ENCODE measurements around the gene KIAA0040.

Gene KIAA0040

DNA sequence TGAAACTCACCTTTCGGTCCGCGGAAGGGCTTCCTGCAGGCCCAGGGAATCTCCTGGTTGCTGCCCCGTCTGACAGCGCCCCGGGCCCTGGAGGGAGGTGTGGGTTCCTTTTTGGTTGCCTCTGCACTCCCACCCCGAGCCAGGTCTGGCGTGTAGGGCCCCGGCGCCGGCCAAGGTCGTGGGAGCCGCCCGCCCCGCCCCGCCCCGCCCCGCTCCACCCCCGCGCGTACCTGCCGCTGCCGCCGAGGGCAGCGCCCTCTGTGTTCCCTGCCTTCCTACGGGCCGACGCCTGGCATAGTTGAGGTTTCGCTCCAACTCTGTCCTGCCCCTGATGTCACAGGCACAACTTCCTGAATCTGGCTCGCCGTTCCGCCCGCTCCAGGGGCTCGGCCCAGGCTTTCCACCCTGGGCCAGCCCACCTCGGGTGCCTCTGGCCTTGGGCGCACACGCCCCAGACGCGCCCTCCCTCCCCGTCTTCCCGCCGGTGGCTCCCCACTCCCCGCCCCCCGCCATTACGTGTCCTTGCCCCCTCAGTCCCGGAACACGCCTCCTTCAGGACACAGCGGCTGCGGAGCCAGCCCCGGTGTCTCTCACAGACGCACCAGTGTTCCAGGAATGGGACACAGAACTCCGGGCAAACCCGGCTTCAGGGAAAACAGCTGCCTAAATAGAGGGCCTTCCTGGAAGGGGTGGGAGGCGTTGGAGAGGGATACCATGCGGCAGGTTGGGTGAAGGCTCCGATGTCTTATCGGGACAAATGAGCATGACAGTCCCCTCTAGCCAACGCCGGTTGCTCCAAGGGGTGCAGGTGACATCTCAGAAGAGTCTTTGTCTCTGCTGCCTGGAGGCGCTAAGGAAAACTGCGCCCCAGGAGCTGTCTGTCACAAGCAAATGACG, at the start of gene KIAA0040:
Gene KIAA0040, minus strand, starts transcription at position 147 of the 897 bp plus-strand sequence. CDS start 31,763 bp downstream, outside the sequence.
- peak; percentile 31 to 66 for DNase-seq (ENCODE audit: low read depth in 2 of 2)

DNA sequence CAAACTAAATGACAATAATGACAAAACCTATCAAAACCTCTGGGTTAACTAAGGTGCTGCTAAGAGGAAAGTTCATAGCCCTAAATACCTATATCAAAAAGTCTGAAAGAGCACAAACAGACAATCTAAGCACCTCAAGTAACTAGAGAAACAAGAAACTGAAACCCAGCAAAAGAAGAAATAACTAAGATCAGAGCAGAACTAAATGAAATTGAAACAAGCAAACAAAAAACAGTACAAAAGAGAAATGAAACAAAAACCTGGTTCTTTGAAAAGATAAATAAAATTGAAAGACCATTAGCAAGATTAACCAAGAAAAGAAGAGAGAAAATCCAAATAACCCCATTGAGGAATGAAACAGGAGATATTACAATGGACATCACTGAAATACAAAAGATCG, 44.8 kb upstream of the KIAA0040 start:
- no peak for DNase-seq (ENCODE audit: low read depth in 2 of 2)

DNA sequence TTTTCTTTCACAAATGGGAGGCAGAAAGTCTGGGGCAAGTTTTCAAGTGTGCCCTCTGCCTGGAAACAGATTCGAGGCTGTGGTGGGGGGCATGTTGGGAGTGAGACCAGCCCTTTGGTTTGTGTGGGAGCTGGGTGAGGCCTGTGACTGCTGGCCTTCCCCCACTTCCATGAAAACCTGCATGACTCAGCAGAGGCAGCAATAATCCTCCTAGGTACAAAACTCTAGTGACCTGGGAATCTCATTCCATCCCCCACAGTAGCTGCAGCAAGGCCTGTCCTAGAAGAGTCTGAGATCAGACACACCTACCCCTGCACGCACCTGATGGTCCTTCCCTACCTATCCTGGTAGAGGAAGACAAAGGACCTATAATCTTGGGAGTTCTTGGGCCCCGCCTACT, 42.1 kb upstream of the KIAA0040 start:
- no peak for DNase-seq (ENCODE audit: low read depth in 2 of 2)

DNA sequence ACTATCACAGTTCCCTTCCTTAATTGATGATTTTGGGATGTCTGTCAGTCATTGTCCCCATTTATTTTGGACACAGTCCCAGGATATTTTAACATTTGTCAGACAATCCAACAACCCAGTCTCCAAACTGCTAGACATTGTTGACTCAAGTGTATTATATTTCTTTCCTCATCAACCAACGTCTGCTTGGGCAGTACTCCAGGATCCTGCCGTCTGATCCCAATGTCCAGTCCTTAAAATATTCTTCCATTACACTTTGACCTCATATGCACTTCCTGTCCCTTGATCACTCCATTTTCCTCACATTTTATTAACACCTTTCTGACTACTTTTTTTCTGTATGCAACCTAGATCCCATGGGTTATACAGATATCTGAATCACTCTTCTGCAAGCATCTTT, 39.8 kb upstream of the KIAA0040 start:
- no peak for DNase-seq (ENCODE audit: low read depth in 2 of 2)

DNA sequence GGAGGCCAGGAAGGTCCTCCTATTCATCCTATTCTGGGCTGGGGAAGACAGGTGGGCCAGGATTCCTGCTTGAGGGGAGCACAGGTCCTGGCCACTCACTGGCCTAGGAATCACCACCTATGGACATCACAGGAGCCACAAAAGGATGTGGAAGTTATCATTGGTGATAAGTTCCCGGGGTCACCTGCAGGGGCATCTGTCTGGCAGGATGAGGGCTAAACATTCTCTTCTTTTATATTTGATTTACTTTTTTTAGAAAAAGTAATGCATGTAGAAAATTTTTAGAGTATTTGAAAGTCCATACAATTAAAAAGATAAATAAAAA, 33.2 kb upstream of the KIAA0040 start:
- no peak for DNase-seq (ENCODE audit: low read depth in 2 of 2)

DNA sequence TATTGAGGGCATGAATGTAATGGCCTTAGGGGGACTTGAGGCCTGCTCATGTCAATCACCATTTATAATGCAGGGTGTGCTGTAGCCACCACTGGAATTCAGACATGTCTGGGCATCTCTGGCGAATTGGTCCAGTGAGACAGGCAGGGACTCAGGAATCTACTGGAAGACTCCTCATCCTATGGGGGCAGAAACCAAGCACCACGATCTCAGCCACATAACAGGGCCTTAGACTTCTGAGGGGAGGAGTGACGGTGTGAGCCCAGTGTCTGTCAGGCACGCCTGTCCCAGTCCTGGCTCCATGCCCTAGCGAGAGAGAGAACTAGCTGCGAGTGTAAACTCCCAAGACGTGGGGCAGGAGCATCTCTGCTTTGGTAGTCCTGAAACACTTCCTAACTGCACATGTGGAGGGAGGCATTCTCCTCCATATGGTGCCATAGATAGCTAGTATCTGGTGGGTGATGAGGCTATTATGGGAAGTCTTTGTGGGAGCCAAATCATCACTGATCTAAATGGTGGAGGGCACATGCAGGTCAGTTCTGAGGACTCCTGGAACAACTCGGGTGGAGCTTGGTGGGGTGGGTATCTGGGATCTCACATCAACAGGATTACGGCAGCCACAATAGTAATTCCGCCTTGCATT, 29.8 kb upstream of the KIAA0040 start:
- DNase-seq (ENCODE audit: low read depth in 2 of 2), result no peak

DNA sequence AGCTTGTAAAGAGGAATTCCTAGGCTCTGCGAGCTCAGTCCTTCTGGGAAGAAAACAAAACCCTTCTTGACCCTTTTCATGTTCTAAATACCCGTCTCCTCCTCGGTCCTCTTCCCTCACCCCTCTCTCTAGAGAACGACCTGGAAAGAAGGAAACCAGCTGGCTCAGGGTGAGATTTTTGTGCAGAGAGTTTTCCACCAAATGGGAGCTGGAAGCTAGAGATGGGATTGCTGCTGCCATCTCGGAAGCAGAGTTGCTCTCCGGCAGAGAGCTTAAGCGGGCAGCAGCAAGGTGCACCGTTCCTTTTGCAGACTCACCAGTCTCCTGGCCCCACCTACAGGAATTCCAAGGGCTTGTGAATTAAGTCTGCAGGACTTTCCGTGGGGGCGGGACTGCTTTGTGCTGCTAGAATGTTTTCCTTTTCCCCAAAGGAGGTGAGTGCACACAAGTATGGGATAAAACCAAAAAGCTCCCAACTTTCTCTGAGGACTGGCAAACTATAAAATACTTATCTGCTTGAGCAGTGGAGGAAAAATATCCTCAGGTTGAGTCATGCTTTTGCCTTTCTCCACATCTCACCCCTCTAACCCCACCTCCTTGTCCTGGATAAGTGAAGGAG, 29.1 kb upstream of the KIAA0040 start:
- no peak for DNase-seq (ENCODE audit: low read depth in 2 of 2)

DNA sequence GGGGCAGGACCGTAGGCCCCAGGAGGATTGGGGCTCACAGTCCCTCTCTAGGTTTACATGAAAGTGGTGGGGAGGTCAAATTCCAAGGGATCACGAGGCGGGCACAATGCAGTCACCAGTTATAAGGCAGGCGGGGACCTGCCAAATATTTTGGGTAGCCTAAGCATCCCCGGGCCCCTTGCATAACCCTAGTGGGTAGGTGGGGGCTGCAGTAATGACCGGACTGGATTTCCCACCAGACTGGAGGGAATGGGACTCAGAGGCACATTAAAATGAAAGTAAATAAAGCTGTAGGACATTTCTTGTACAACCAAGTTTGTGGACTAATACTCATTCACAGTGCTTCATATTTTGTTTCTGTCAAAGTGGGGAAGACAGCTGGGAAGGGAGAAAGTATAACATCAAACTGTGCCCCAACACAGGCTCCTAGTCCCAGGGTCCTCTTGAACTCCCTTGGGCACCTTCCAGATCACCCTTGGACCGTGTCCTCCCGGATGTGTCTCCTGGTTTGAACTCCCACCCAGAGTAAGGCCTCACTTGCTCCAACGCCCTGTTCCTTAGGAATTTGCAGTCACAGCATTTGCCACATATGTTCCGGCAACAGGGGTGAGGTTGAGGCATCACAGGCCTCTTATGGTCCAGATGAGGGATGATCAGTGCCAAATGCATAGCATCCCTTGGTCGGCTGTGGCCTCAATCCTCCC, 28.4 kb upstream of the KIAA0040 start:
- no peak for DNase-seq (ENCODE audit: low read depth in 2 of 2)

DNA sequence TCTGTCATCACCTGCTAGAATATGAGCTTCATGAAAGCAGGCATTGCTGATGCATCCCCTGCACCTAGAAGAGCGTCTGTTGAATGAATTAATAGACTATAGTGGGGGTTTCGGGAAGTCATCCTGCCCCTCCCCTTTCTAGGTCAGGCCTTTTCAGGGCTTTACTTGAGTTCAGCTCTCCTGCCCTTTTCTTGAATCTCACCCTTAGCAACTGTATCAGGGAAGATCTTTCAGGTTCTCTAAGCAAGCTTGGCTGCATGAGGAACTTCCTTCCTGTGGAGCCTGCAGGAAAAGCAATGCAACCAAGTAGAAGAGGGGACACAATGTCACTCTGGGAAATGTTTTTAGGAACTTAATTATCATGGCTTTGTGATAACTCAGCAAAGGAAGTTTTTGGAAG, 27.2 kb upstream of the KIAA0040 start:
- no peak for DNase-seq (ENCODE audit: low read depth in 2 of 2)

DNA sequence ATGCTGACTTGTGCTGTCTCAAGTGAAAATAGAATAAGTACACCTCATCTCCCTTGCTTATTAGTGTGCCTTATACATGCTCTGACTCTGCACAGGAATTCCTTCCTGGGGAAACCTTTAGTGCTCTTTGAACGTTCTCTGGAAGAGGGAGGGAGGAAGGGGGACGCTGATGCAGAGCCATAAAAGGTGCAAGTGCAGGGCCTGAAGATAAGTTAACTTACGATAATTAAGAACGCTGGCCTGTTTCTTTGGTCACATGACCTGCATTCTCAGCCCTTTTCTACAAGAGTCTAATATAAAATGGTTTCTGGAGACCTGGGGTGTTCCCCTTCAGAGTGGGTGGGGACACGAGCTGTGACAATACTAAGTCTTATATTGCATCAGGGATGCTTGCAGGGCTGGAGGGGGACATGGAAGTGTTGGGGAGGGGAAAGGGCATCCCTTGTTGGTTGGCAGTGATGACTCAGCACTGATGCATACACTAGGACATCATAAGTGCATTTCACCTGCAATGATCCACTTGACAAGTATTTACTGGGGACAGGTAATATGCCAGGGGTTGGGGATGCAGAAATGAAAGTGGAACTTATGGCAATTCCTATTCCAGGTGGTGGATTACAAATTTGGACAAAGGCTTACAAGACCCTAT, 26.3 kb upstream of the KIAA0040 start:
- DNase-seq (ENCODE audit: low read depth in 2 of 2), result no peak

DNA sequence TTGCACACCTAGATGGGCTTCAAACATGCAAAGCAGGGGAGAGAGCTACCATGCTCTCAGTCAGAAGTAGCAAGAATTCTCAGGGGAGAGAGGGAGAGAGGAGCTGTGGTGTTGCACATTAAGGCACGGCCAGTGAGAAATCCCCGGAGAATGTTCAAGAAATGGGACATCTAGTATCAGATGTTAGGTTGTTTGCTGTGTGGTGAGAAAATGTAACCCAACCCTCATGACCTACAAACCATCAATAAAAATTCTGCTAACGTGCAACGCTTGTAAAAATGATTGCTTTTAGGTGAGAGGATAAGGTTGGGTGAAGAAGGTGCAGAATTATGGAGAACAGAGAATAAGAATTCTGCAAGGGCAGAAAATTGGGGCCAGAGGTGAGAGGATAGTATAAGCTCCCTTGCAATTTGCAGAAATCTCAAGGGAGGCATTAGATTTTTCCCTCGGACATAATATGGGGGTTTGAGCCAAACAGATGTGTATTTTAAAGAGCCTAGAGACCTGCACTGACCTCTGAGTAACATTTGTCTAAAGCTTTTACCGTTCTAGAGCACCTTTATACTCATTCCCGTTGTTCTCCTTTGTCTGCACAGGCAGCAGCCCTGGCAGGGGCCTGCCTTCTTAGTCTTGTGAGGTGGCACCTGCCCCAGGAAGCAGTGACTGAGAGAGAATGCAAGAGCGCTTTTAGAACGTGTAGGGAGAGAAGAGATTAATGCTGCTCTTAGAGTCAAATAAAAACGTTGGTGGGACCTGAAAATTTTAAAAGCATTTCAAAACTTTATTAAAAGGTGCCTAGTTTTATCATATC, 25.4 kb upstream of the KIAA0040 start:
- no peak for DNase-seq (ENCODE audit: low read depth in 2 of 2)

DNA sequence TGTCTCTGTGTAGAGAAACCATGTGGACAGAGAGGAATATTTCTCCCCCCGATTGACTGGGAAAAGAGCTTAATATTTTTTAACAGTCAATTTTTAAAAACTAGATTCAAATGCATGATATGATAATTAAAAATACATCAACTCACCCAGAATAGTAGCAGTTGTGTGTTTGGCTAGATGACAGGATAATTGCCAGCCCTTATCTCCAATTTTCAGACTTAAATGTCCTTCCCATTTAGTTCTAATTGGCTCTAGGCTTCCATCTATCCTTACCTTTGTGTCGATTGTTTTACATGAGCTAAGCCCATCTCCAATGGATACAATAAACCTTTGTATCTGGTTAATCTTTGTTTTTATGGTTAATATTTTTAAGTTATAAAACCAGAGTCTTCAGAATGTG, 23.9 kb upstream of the KIAA0040 start:
- DNase-seq (ENCODE audit: low read depth in 2 of 2), result no peak

DNA sequence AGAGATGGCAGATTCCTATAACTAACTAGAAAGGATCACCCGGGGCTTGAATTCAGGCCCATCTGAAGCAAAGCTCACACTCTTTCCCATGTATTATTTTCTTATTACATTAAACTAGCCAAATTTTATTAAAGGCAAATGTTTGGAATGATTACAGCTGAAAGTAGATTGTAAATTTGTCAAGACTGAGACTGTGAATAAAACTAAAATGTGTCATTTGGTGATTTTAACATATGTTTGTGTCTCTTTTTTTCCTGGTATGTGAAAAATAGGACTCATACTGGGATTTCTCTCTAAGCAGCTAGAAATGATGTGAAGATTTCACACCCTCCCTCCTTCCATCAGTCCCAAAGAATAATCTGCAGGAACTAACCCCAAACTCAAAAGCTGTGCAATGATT, 19.1 kb upstream of the KIAA0040 start:
- DNase-seq (ENCODE audit: low read depth in 2 of 2), result no peak

DNA sequence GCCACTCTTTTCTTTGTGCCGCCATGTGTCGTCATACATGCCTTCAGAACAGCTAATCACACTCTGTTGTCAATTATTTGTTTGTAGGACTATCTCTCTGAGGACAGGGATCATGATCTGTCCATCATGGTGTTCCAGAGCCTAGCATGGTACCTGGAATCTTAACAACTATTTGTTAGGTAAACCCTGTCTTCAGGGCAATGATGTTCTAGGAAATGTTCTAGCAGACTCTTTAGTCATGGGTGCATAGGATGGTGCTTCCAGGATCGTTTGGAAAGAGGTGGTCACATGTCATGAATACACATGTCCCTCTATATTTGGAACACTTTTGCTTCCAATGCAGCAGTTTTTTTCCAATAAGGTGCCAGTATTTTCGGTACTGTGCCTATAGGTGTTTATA, 18.2 kb upstream of the KIAA0040 start:
- DNase-seq (ENCODE audit: low read depth in 2 of 2), result no peak

DNA sequence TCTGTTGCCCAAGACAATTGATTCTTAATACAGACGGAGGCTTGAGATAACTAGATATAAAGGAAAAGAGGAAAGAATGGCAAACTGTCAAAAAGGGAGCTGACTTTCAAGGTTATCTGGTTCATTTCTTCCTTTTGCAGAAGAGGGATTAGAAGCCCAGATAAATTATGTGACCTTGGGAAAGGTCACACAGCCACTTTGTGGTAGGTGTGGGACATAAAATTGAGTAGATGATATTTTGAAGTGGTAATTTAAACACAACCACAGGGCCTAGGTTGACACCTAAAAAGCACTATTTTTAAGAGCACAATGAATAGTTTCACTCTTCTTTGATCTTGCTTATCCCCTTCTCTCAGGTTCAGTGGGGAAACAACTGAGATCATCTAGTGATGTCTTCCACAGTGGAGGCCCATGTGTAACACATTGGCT, 16.9 kb upstream of the KIAA0040 start:
- no peak for DNase-seq (ENCODE audit: low read depth in 2 of 2)

DNA sequence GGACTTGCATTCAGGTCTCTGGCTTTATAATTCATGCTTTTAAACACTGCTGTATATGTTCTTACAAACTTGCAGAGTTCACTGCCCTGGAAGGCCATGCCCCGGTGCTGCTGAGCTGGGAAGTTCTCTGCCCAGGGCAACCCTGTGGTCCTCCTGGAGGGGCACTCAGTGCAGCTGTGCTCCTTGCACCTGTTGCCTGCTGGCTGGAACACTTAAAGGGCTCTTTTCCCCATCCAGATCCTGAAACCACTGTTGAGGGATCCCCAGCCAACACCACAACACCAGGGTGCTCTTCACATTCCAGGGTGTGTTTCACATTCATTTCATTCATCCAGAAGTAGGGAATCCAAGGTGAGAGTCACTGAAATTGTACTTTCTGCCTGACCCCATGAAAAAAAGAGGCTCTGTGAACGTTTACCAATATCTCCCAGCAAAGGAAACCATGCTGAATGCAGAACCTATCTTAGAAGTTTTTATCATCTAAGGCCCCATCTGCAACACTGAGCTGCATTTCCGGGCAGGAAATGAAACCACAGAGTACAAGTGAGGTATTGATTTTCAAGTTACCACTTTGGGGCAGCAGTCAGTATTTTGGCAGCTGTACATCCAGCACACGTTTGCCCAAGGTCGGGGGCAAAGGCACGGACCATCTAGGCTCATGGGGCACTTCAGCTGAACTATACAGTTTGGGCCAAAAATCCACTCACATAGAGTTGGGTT, 16.4 kb upstream of the KIAA0040 start:
- DNase-seq (ENCODE audit: low read depth in 2 of 2), result no peak

DNA sequence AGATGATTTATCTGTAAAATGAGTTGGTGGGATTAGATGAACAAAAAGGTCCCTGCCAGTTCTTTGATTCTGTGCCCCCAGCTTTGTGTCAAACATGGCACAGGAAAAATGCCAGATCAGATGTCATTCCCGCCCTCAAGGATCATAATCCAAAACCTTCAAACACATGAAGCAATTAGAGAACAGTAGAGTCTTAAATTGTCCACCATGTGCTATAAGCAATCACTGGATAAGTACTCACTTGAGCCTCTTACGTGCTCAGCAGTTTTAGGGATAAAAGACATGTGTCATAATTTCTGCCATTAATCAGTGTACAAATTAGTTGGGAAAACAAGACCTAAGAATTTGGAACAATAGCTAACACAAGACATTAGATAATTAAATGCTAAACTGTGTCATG, 15.4 kb upstream of the KIAA0040 start:
- no peak for DNase-seq (ENCODE audit: low read depth in 2 of 2)

DNA sequence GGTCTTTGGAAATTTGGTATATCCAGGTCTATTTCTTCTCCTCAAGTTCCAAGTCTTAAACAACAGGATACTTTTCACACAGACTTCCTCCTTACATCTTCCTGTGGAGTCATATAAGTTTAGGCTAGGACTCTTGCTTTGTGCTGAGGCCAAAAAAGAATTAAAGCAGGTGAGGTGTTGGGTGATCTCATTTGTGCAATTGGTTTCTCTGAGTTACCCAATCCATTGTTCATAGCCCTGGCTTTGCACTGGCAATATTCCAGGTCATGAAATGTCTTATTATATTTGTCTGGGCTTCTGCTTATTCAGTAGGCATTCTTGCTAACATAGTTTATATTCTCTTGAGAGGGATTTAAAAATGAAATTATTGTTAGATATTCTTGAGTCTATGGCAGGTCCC, 14.1 kb upstream of the KIAA0040 start:
- DNase-seq (ENCODE audit: low read depth in 2 of 2), result no peak

DNA sequence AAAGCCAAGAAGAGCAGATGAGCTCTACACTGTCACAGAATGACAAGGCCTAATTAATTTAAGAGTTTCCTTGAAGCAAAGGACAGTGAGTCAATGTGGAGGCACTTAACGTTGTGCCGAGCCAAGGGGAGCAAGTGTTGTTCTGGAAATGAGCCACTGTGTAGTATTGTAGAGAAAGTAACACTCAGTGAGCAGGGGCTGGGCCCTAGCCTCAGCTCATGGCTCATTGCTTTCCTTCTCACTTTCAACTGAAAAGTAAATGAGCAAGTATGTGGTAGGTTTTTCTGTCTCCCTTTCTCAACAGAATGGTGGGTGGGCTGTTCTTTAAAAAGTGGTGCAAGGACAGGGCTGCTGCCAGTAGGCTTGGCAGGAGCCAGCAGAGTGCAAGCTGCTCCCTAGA, 11.8 kb upstream of the KIAA0040 start:
- no peak for DNase-seq (ENCODE audit: low read depth in 2 of 2)

DNA sequence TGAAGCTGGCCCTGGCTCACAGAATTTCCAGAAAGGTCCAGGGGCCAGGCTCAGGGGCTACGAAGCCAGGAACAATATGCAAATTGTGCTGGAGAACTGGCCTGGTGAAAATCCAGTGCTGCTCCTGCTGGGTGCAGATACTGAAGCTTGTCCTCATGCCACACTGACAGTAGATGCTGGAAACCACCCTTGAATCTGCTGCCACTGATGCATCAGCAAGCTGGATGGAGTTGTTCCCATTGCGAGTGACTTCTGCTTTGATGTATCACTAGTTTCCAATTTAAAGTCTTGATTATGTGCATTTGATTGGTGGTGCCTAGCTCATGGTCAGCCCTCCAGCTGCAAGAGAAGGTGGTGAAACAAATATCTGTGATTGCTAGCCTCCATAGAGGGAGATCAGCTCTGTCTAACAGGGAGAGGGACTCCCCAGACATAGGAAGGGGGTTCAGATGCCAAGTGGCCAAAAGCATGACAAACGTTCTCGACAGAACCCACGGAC, 11.0 kb upstream of the KIAA0040 start:
- no peak for DNase-seq (ENCODE audit: low read depth in 2 of 2)
